Measurements from ENCODE around the gene KCNJ13.

DNA sequence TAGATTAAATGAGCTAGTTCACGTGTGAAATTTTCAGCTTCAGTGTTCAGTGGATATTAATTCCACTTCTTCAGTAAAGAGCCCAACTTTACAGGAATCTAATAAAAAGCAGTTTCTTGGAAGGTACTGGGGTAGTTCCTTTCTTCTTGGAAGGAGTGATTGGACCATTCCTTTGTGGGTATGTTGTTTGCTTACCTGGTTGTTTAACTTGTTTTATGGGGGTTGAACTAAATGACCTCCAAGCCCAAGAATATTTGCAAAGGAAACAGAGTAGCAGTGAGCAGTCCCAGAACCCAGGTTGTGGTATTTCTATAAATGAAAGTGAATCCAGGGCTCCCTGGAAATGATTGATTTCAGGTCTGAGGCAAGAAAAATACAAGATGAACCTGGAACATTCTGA lies 31.4 kb downstream of the KCNJ13 start:
- TF ChIP-seq, protein P1, sequence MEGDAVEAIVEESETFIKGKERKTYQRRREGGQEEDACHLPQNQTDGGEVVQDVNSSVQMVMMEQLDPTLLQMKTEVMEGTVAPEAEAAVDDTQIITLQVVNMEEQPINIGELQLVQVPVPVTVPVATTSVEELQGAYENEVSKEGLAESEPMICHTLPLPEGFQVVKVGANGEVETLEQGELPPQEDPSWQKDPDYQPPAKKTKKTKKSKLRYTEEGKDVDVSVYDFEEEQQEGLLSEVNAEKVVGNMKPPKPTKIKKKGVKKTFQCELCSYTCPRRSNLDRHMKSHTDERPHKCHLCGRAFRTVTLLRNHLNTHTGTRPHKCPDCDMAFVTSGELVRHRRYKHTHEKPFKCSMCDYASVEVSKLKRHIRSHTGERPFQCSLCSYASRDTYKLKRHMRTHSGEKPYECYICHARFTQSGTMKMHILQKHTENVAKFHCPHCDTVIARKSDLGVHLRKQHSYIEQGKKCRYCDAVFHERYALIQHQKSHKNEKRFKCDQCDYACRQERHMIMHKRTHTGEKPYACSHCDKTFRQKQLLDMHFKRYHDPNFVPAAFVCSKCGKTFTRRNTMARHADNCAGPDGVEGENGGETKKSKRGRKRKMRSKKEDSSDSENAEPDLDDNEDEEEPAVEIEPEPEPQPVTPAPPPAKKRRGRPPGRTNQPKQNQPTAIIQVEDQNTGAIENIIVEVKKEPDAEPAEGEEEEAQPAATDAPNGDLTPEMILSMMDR (IDR thresholded peaks at IDR 0.05 in 4 of 5, conservative IDR thresholded peaks at IDR 0.05 in 1 of 5): no peak
- no peak for TF ChIP-seq POLR2A (IDR thresholded peaks at IDR 0.05)

All from gastrocnemius medialis (tissue), 4 donors.